GOT3 (cell line): ENCODE results near the gene CLRN1.

Source experiments
- DNase-seq: peaks from one replicate; lab custom pipeline; 2025; ENCODE audit warnings: mixed read lengths; lab: John Stamatoyannopoulos, UW

Gene CLRN1

GRCh38 chr3:150975992-150976368 is 3.5 kb upstream of the CLRN1 start:
- DNase-seq = no peak

DNA sequence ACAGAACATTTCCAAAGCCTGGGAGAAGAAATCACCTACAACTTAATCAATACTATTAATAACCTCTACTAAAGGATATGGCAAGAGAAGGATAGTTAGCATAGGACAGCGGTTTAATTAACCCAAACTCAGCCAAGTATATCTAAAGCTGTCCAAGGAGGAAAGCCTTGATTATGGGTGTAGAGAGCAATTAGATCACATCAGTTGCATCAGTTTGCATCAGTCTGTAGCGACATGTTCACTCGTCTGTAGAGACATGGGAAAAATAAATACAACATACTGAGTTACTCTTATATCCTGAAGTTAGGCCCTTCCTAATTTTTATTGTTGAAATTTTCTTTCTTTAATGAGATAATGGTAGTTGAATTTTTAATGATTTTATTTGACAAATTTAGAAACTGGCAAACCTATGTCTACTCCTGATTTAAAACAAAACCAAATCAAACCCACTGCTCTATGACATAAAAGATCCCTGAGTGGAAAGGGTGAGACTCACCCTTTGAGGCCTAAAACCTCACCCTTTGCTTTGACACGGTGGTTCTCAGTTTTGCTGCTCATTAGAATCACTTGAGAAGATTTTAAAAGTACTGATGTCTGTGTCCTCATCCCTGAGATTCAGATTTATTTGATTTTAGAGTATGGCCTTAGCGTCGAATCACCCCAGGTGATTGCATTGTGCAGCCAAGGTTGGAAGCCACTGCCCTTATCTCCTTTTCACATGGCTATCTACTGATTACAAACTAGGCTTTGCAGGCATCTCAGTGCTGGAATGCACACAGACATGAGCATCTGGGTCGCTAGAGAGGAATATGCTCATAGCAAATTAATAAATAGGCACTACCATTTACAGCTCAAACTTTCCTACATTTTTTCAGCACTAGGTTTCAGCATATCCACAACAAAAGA is 2.8 kb upstream of the CLRN1 start:
- no peak for DNase-seq

DNA sequence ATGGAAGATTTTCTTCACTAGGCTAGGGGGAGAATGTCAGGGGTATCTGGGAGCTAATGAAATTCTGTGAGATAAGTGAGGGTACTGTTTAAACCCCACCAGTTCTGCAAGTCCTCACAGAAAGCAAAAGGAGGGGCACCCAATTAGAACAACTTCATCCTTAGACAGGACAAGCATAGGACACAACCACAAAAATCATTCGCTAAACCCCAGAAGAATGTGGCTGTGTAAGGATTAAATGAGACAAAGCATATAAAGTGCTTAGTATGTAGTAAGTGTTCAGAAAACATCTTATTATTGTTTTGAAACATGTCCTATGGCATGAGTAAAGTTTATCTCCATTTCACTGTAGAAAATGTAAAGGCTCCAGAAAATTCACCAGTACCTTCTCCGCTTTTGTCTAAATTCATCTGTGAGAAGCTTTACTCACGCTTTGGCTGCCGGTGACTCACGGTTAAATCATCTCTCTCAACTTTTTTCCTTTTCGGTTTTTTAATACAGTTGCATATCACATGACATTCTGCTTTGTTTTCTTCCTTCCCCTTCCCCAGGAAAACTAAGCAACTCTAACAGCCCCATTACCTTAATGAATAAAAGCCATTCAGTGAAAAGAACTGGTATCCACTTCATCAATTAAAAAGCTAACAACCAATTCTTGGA is 1.7 kb downstream of the CLRN1 start:
- DNase-seq = no peak

- no peak for DNase-seq
These were observed 4.0 kb downstream of the CLRN1 start for GRCh38 chr3:150968341-150969035.

DNA sequence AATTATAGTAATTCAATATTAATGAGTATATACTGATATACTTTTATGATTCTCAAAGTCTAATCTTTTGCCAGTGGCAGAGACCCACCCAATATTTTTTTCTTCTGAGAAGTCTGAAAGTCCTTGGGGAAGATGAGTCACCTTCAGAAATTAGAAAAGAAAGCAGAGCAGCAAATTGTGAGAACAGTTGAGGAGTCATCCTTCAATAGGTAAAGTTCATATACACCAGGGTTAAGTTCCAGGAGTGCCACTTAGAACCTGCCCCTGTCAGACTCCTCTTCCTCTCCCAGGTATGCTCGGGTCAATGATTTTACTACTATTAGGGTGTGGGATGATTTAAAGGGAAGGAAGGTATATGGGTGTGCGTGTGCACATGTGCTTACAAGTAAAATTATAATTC is 7.1 kb downstream of the CLRN1 start:
- no peak for DNase-seq

- DNase-seq = no peak
These were observed 10.6 kb downstream of the CLRN1 start for GRCh38 chr3:150961949-150962348.

DNA sequence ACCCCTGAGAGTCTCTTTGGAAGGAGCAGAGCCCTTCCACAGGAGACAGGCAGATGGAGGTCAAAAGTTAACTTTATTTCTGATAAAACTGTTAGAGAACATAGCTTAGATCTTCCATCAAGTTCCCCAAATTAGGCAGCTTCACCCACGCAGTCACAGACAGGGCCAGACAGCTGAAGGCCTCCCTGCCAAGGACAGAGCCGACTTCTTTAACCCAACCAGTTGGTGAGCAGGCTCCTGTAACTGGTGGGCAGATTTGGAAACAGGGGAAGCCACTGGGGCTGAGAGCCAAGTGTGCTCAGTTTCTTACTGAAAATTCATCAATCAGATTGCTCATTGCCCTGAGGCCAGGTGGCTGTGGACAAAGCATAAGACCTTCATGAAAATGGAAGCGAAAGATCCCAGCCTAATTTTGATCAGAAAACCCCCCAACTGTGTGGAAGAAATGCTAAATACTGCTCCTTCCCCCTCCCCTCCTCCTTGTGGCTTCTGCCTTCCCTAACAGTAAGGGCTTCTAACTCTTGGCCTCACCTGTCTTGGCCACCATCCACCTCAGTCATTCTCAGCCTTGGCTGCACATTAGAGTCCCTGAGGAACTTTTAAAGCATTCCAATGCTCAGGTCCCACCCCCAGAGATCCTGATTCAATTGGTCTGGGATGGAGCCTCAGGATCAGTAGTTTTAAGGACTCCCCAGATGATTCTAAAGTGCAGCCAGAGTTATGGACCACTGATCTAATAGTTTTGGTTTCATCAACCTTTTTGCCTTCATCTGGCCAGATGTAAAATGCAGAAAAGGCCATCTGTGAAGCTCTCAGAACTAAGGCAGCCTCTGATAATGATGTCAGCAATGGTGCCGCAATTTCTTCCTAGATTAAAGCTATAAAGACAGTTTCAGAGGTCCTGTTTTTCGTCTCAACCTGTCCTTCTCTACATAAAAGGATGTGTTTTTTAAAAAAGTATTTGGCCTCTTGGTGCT is 11.5 kb downstream of the CLRN1 start:
- no peak for DNase-seq

- no peak for DNase-seq
These were observed 13.8 kb downstream of the CLRN1 start for GRCh38 chr3:150958683-150959082.

- no peak for DNase-seq
These were observed 16.2 kb downstream of the CLRN1 start for GRCh38 chr3:150956376-150956775.

- DNase-seq = no peak
These were observed 20.6 kb downstream of the CLRN1 start for GRCh38 chr3:150951923-150952322.

DNA sequence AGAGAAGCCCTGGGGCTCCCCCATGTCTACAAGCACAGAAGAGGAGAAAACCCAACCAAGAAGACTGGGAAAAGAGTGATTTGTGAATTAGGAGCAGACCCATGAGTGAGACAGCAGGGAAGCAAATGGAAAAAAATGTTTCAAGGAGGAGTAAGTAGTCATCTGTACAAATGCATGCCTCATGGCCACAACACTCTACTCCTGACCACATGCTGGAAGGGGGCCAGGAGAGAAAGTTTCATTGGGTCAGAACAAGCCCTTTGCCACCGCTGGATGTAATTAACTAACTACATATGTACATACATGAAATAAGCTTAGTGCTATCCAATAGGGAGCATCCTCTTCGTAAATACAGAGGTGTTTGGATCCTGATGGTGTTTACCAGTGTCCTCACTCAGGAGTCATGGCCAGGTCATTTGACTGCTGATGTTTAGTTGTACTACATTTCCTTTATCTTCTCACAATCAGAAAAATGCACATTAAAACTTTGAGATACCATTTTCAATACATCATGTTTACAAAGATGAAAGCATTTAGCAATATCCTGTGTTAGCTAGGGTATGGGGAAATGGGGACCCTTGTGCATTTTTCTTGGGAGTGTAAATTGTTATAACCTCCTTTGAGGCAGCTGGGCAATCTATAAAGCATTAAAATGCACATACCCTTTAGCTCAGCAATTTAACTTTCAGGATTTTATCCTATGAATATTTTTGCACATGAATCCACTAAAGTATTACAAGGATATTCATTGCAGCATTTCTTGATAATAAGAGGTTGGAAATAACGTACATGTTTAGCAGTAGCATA is 27.1 kb downstream of the CLRN1 start:
- no peak for DNase-seq

DNA sequence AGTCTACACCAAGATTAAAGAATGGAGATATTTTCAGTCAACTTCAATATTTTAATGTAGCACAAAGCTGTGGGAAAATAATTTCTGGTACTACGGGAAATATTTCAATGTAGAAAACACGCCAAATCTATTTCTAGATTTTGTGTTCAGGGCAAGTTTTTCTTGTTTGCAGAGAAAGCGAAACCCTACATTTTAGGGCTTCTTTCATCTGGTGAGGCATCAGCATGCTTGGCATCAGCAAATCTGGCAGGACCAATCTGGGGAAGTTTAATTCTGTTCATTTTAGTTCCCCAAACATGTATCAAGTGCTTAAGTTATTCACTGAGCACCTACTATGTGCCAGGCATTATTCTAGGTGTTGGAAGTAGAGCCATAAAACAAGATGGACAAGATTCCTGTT is 30.3 kb downstream of the CLRN1 start:
- no peak for DNase-seq

GRCh38 chr3:150936693-150937092 is 35.8 kb downstream of the CLRN1 start:
- DNase-seq = no peak

DNA sequence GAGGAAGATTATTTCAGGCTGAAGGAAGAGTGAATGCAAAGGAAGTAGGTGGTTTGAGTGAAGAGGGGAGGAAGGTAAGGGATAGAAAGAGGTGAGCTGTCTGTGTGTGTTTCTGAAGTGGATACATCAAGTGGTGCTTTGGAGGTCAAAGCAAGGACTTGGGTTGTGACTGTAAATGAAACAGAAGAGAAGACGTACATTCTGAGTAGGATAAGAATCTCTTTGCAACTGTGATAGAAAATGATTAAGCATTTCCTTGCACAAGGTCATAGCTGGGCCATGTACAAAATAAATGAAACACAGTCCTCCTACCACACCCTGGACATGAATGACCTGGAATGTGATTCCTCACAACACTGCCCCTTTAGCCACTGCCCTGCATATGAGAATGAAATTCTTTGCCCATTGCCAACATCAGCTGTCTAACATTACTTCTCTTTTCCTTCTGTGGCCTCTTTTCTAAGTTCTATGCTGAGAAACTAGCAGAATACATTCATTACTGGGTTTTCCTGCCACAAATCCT is 39.0 kb downstream of the CLRN1 start:
- DNase-seq = no peak

DNA sequence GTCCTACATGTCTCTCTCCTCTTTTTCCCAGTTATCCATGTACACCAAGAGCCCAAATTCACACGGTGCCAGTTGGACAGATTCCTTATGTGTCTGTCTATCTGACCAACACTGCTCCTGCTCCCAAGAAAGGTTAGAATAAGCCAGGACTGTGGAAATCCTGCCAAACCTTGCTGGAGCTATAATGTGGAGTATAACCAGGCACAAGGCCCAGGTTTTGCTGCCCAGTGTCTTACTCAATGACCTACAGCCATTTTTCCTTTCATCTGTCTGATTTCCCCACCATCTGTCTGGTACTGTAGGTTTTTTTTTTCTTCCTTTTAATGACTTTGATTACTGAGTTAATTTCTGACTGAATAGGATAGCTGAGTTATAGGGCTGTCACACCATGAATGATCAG is 40.8 kb downstream of the CLRN1 start:
- DNase-seq = no peak

DNA sequence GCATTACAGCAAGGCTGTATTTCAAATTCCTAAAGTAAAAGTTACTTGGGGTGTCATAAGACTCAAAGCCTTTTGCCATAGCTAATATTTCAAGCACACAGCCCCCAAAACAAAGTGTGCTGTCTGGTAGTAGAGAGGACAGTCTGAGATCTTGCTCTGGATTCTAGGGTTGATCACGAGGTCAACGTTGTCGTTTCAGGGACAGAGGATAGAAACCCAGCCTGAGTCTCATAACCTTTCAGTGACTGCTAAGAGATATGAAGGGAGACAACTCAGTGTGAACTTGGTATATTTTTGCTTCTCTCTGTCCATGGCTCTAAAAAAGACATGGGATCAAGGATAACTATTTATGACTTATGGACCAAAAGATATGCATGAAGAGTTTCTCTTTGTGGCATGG is 41.7 kb downstream of the CLRN1 start:
- DNase-seq = no peak

DNA sequence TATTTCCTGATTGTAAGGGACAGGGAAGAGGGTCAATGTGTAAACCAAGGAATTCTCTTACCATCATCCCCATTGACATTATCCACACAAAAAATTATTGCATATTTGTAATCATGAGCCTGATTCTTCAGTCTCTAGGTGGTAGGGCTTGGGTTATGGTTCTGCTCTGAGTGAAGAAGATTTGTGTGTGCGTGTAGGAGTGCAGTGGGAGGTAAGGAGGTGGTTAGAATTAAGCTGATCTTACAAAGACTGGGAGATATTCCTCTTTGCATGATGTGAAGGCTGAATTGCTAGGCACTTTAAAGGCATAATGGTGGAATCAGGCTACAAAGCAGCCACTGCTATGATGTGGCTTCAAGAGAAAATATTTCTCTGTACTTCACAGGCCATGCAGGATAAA is 44.3 kb downstream of the CLRN1 start:
- no peak for DNase-seq

GRCh38 chr3:150926328-150926727 is 46.2 kb downstream of the CLRN1 start:
- DNase-seq = no peak

DNA sequence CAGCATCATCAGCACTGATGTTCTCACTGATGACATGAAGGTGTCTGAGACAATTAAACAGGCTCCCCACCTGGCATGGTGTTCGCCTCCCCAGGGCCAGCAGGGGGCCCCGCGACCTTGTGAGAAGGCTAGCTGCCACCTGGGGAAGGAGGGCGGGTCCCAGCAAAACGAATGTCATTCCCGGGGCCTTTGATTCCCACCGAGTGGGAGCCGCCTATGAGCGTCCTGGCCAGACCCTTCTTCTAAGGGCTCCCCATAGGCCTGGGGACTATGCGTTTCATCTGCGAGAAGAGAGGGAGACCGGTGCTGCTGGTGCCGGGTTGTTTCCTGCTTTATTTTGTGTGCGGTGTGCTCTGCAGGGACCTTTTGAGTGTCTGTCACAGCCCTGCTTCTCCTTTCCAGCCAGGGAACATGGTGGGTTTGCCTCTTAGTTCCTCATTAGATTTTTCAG is 46.8 kb downstream of the CLRN1 start:
- no peak for DNase-seq

DNA sequence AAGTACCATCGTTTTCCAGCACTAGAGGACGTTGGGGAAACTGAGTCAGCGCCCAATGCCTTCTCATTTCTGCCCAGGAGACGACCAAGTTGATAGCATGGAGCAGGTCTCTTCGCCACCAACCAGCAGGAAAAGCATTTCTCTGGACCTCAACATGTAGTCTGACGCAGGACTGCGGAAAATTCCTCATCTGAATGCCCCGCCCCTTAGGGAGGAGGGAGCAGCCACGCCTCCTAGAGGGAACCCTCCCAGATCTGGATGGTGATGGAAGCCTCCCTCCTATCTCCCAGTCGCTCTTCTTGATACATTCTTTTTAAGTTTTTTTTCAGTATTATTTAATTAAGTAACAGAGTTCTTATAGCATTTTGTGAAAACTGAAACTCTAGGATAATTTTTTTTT is 49.9 kb downstream of the CLRN1 start:
- no peak for DNase-seq

GRCh38 chr3:150921209-150921608 is 51.3 kb downstream of the CLRN1 start:
- no peak for DNase-seq
